ENCODE results near the gene IFI44.

The IFI44 gene

DNA sequence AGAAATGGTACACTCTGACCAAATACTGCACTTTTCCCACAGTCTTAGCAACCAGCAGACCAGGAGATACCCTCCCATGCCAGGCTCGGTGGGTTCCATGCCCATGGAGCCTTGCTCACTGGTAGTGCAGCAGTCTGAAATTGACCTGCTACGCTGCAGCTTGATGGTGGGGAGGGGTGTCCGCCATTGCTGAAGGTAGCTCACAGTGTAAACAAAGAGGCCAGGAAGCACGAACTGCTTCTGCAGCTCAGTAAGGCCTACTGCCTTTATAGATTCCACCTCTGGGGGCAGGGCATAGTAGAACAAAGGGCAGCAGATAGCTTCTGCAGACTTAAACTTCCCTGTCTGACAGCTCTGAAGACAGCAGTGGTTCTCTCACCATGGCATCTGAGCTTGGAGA lies 41.7 kb upstream of the IFI44 start:
- no peak overlapping the region for H3K4me3 ChIP-seq (ENCODE audit: low read depth, low read length)
- no peak for TF ChIP-seq POLR2A (IDR thresholded peaks at IDR 0.05; ENCODE audit: extremely low read depth, insufficient read length)
- no peak for TF ChIP-seq MYC (IDR thresholded peaks at IDR 0.05; ENCODE audit: low read depth, low read length)
- TF ChIP-seq, protein P1, sequence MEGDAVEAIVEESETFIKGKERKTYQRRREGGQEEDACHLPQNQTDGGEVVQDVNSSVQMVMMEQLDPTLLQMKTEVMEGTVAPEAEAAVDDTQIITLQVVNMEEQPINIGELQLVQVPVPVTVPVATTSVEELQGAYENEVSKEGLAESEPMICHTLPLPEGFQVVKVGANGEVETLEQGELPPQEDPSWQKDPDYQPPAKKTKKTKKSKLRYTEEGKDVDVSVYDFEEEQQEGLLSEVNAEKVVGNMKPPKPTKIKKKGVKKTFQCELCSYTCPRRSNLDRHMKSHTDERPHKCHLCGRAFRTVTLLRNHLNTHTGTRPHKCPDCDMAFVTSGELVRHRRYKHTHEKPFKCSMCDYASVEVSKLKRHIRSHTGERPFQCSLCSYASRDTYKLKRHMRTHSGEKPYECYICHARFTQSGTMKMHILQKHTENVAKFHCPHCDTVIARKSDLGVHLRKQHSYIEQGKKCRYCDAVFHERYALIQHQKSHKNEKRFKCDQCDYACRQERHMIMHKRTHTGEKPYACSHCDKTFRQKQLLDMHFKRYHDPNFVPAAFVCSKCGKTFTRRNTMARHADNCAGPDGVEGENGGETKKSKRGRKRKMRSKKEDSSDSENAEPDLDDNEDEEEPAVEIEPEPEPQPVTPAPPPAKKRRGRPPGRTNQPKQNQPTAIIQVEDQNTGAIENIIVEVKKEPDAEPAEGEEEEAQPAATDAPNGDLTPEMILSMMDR (IDR thresholded peaks at IDR 0.05; ENCODE audit: low read depth, low read length): no peak
- TF ChIP-seq, protein P2, sequence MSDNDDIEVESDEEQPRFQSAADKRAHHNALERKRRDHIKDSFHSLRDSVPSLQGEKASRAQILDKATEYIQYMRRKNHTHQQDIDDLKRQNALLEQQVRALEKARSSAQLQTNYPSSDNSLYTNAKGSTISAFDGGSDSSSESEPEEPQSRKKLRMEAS (IDR thresholded peaks at IDR 0.05; ENCODE audit: low read depth, low read length): no peak
- DNase-seq (ENCODE audit: low read depth): no peak

DNA sequence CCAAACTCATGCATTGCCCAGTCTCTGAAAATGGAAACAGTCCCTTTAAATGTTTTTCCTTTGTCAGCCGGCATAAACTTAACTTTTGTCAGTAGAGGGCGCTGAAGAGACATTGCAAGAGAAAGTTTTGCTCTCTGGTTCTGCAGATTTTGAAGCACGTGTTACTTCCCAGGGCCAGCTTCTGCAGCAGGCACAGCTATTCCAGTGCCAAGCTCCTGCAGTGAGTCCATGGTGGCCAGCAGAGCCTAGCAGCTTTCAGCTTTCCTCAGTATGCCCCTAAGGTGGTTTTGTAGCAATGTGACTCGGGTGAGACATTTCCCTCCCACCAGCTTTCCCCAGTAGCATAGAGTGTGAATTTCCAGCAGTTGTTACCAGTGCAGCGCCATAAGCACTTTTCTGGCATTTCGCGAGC lies 32.0 kb upstream of the IFI44 start:
- DNase-seq (ENCODE audit: low read depth): peak; percentile 78
- H3K4me3 ChIP-seq (ENCODE audit: low read depth, low read length): no peak overlapping the region
- TF ChIP-seq POLR2A (IDR thresholded peaks at IDR 0.05; ENCODE audit: extremely low read depth, insufficient read length): no peak
- TF ChIP-seq, protein P1 (IDR thresholded peaks at IDR 0.05; ENCODE audit: low read depth, low read length): peak; percentile 69
- TF ChIP-seq, protein P2 (IDR thresholded peaks at IDR 0.05; ENCODE audit: low read depth, low read length): peak; percentile 98
- peak; percentile 92 for TF ChIP-seq MYC (IDR thresholded peaks at IDR 0.05; ENCODE audit: low read depth, low read length)

DNA sequence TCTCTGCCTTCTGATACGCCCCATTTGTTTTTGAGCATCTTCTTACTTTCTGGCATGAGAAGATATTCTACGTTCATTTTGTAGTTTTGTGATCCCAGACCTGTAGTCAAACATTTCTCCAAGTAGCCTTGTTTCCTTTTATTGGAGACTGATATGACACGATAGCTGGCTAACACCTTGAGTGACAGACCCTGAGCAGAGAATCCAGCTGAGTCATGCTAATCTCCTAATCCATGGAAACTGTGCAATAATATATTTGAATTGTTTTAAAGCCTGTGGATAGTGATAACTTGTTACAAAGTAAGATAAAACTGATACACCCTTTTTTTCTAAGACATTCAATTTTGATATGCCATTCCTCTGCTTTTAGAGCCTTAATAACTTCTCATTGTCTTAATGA lies 30.6 kb upstream of the IFI44 start:
- TF ChIP-seq MYC (IDR thresholded peaks at IDR 0.05; ENCODE audit: low read depth, low read length) (no peak), POLR2A (IDR thresholded peaks at IDR 0.05; ENCODE audit: extremely low read depth, insufficient read length) (no peak)
- TF ChIP-seq, protein P1 (IDR thresholded peaks at IDR 0.05; ENCODE audit: low read depth, low read length): no peak
- TF ChIP-seq, protein P2 (IDR thresholded peaks at IDR 0.05; ENCODE audit: low read depth, low read length): no peak
- H3K4me3 ChIP-seq (ENCODE audit: low read depth, low read length): no peak overlapping the region
- DNase-seq (ENCODE audit: low read depth): no peak

DNA sequence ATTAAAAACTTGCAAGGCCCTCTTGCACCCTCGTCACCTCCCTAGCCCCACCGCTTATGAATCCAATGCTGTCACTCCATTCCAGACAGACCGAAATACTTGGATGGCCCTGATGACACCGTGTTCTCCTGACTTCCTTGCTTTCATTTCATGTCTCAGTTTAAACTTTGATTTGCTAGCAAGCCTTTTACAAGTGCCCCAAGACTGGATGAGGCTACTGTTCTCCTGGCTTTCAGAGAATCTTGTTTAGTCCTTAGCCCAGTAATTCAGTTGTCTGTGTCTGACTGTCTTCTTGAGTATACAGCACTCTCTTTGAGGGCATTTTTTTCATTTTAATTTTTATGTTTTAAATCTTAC lies 30.2 kb upstream of the IFI44 start:
- TF ChIP-seq, protein P2 (IDR thresholded peaks at IDR 0.05; ENCODE audit: low read depth, low read length): no peak
- no peak for TF ChIP-seq MYC (IDR thresholded peaks at IDR 0.05; ENCODE audit: low read depth, low read length)
- no peak for TF ChIP-seq POLR2A (IDR thresholded peaks at IDR 0.05; ENCODE audit: extremely low read depth, insufficient read length)
- TF ChIP-seq, protein P1 (IDR thresholded peaks at IDR 0.05; ENCODE audit: low read depth, low read length): no peak
- H3K4me3 ChIP-seq (ENCODE audit: low read depth, low read length): no peak overlapping the region
- no peak for DNase-seq (ENCODE audit: low read depth)

DNA sequence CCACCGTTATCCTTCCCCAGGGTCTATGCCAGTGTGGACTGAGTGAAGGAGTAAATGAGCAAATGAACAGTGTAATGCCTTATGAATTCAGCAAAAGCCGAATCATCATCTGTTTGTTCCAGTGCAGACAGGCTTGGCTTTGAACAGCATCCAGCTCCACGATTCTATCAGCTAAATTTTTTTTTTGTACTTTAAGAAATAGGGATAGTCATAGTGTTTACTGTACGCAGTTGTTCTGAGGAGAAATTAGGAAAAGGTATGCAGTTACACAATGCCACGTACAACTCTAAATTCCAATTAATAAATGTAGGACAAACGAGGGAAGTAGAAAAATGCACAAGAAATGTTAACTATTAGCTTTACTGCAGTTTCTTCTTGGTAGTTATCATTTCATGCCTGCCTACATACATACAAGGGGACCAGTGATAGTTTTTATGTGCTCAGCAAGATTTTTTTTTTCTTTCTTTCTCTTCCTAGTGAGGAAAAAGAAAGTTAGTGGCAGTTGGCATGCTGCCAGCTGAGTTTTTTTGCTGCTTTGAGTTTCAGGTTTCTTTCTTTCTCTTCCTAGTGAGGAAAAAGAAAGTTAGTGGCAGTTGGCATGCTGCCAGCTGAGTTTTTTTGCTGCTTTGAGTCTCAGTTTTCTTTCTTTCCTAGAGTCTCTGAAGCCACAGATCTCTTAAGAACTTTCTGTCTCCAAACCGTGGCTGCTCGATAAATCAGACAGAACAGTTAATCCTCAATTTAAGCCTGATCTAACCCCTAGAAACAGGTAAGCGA lies 29.6 kb upstream of the IFI44 start, which contains the start of gene IFI44L:
IFI44L (plus strand) TSS at position 646 of the 777 bp plus-strand sequence. CDS start 7,468 bp downstream, outside the sequence.
- DNase-seq (ENCODE audit: low read depth): no peak
- H3K4me3 ChIP-seq (ENCODE audit: low read depth, low read length): no peak within 1 kb of the TSS
- TF ChIP-seq, protein P1 (IDR thresholded peaks at IDR 0.05; ENCODE audit: low read depth, low read length): no peak
- TF ChIP-seq, protein P2 (IDR thresholded peaks at IDR 0.05; ENCODE audit: low read depth, low read length): no peak
- no peak for TF ChIP-seq POLR2A (IDR thresholded peaks at IDR 0.05; ENCODE audit: extremely low read depth, insufficient read length)
- no peak for TF ChIP-seq MYC (IDR thresholded peaks at IDR 0.05; ENCODE audit: low read depth, low read length)

All from NB4 (cell line).